NCI-H82 treated with DMSO at 0.1 percent for 48 hours (cell line): ENCODE data around the gene ATXN7.
A peak's percentile ranks its signal among the peaks of the same experiment; 100 is the strongest.

ENCODE experiments used
- DNase-seq: peaks from one replicate; lab custom pipeline; 2025; ENCODE audit not compliant: unreplicated experiment; lab: John Stamatoyannopoulos, UW

The ATXN7 gene

DNA sequence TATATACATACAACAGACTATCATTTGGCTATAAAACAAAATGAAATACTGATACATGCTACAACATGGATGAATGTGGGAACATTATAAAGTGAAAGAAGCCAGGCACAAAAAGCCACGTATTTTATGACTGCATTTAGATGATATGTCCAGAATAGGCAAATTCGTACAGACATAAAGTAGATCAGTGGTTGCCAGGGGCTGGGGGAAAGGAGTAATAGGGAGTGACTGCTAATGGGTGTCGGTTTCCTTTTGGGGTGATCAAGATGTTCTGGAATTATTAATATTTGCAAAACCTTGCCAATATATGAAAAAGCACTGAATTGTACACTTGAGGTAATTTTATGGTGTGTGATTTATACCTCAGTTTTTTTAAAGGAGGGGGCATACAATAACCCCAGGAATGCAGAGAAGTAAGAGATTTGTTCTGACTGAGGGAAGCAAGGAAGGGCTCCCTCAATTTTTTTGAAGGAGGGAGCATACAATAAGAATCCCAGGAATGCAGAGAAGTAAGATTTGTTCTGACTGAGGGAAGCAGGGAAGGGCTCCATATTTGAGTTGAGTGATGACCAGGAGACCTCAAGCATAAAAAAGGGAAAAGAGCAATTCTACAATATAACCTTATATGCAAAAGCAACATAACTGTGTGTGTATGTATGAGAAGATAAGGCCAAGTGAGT lies 153.4 kb downstream of the ATXN7 start:
- DNase-seq: no peak

DNA sequence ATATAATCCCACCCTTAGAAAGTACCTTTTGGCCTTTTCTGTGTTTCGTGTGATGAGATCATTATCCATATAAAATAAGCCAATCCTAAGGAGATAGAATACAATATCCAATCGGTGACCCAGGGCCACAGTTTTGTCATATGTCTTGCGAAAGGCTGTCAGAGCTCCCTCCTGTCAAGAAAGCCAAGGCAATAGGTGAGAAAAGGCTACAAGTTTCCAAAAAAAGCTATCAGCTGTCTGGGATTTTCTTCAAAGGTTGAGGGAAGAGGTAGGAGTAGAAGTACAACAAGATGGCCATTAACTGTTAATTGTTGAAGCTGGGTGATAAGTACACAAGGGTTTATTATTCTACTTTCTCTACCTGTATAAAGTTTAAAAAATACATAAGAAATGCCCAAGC lies 155.6 kb downstream of the ATXN7 start:
- DNase-seq: no peak

DNA sequence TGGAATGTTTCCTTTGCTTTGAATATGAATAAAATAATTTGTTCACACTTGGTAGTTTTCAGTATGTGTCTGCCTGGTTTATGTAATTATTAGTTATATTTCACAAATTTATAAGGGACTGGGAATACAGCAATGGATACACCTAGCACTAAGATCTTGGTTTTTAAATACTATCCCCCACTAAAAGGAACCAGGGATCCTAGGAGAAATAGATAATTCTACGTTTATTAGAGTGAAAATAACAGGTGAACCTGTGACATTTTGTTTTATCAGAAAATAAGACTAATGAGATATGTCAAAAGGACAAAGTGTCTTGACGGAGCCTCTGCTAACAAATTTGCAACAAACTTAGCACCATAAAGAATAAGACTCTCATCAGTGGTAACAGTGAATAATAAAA lies 156.2 kb downstream of the ATXN7 start:
- DNase-seq: no peak

GRCh38 chr3:64021922-64022321 lies 158.3 kb downstream of the ATXN7 start:
- no peak for DNase-seq

GRCh38 chr3:64022451-64023186 lies 159.0 kb downstream of the ATXN7 start:
- no peak for DNase-seq

- peak; percentile 54 for DNase-seq
These were observed 159.7 kb downstream of the ATXN7 start, which contains the start of gene PSMD6 for GRCh38 chr3:64023187-64023860. PSMD6 (minus strand) TSS chr3:64023494; CDS start chr3:64023419, 75 bp downstream.

- no peak for DNase-seq
These were observed 160.2 kb downstream of the ATXN7 start for GRCh38 chr3:64023861-64024223.

DNA sequence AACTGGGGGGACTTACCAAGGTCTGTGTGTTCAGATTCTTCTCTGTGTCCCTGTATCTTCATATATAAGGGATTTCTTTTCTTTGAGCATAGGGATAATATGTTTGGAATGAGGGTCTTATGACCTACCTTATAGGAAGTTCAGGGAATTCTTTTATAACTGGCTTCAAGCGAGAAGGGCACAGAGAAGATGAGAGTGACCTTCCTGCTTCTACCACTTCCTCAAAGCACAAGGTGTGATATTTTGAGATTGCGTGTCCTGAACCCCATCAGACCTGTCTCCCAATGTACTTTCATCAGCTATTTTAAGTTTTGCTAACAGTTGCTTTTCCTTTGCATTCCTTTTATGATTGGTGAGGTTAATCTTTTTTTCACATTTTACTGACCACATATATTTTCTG lies 162.7 kb downstream of the ATXN7 start:
- DNase-seq: no peak

GRCh38 chr3:64027658-64028057 lies 164.0 kb downstream of the ATXN7 start:
- no peak for DNase-seq

DNA sequence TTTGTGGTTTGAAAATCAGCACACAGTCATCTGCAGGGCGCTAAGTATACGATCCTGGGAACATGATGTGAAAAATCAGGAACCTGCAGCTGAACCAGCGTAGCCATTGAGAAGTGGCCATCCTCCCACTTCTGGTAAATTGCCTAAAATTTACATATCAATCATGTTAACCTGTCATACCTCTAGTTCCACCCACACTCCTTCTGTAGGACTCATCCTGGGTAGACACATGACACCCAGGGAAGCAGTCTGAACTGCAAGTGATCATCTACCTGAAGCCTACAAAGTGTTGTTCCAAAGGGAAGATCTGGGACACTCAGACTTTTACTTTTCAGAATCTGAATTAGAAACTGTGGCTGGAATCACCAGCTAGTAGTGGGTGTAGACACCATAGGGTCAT lies 165.1 kb downstream of the ATXN7 start:
- no peak for DNase-seq

DNA sequence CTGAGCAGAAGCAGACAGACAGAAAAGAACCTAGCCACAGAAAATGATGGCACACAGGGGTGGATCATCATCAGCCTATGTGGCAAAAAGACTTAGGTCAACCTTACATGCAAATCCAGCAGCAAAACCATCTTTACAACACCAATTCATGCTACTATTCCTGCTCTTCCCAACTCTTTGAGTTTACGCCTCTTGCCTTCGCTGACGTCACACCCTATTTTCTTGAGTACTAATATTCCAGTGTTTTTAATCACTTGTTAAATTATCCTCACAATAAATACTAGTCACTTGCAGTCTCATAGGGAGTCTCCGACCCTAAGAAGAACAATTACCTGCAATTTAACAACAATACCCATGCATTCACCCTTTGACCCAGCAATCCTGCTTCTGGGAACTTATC lies 165.6 kb downstream of the ATXN7 start:
- no peak for DNase-seq

- DNase-seq: peak; percentile 72
These were observed 167.1 kb downstream of the ATXN7 start for GRCh38 chr3:64030741-64031140.

- DNase-seq: no peak
These were observed 168.2 kb downstream of the ATXN7 start for GRCh38 chr3:64031540-64032508.

DNA sequence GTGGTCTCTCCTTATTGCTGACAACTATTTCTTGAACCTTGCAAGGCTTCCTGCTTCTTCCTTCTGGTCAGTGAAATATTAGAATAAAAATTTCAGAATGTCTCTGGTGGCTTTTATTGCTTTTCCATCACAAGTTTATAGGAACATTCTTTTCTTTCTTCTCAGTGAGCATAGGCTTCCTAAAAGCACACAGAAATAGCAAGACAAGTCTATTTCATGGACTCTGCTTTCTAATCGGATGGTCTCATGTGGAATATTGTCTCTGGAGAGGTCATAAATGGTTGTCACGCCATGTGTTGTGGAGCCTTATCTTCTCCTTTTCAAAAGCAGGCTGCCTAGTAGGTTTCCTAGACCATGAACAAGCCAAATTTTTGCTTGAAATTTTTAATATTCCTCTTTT lies 169.4 kb downstream of the ATXN7 start:
- no peak for DNase-seq

DNA sequence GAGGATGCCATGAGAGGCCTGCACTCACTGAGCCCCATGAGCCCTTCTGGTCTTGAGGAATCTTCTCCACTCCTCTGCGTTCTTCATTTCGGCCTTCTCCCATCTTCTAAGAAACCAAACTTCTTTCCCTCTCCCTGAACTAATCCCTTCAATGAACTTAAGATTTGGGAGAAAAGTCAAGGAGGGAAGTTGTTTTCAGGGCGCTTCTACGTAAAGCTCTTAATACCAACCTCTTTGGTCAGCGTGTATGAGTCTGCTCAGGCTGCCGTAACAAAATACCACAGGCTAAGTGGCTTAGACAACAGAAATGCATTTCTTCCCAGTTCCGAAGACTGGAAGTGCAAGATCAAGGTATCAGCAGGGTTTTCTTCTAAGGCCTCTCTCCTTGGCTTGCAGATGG lies 173.4 kb downstream of the ATXN7 start:
- DNase-seq: no peak

GRCh38 chr3:64038253-64038767 lies 174.6 kb downstream of the ATXN7 start:
- DNase-seq: no peak

GRCh38 chr3:64039332-64039731 lies 175.7 kb downstream of the ATXN7 start:
- no peak for DNase-seq

DNA sequence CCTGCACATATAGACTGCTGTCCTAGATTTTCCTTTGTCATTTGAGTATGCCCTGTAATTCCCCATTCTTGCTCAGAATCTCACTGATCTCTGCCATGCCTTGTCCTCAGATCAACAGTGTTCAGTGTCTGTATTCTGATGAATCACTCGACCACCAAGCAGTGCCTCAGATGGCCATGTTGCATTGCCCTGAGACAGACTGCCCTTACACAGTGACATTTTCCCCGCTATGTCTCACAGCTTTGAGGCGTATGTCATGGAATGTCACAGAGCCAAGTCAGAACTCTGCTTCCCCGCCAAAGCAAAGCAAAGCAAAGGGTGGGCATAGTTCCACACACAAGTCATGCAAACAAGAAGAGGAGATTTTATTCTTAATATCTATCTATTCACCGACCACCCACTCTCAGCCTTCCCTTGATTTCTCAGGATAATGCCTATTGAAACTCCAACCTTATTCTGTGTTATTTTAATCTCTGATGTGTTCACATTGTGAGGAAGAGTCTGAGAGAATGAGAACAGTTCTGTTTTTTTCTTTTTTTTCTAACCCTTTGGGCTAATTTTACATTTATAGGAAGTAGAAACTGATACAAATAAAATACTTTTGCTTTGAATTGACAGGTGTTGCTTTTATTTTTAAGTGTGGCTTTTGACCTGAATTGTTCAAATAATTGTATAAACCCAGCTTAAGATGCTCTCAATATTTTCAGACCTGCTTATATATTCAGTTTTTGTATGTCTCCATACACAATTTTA lies 176.5 kb downstream of the ATXN7 start:
- DNase-seq: no peak

GRCh38 chr3:64042952-64043351 lies 179.3 kb downstream of the ATXN7 start:
- DNase-seq: no peak

GRCh38 chr3:64046592-64046991 lies 182.9 kb downstream of the ATXN7 start:
- DNase-seq: no peak
